ENCODE measurements around the gene SRD5A1.

GRCh38 chr5:6682239-6682638 is 49.0 kb downstream of the SRD5A1 start:
- TF ChIP-seq HES2 (IDR thresholded peaks at IDR 0.05) (no peak), POLR2A (IDR thresholded peaks at IDR 0.05; ENCODE audit: low read length) (no peak), EP300 (IDR thresholded peaks at IDR 0.05) (no peak), KDM5A (IDR thresholded peaks at IDR 0.05) (no peak), BCL3 (IDR thresholded peaks at IDR 0.05) (no peak), CTCF (IDR thresholded peaks at IDR 0.05) (no peak), SMC3 (IDR thresholded peaks at IDR 0.05) (no peak), KDM1A (IDR thresholded peaks at IDR 0.05; ENCODE audit: low read depth) (no peak), CEBPB (IDR thresholded peaks at IDR 0.05) (no peak), REST (IDR thresholded peaks at IDR 0.05) (no peak), RAD21 (conservative IDR thresholded peaks at IDR 0.05 in 1 of 2, IDR thresholded peaks at IDR 0.05 in 1 of 2) (no peak)

All from A549 (cell line).